ENCODE results near the gene CYBRD1. TPM values are rescaled to one million over a fixed set of nuclear protein-coding genes. Genes with fewer than 3 reads are reported as not detected.

Gene CYBRD1
- total and polyA plus RNA-seq, 2 experiments from 2014 or later: 42.4 to 66.1 TPM

GRCh38 chr2:171482877-171483276 lies 39.4 kb upstream of the CYBRD1 start:
- H3K27ac ChIP-seq: no peak overlapping the region
- peaks cover 5% of the 10 kb centered on the region for H3K4me1 ChIP-seq (ENCODE audit: insufficient read depth)
- H3K9me3 ChIP-seq (ENCODE audit: low read depth): no peaks in the 10 kb centered on the region
- no peak overlapping the region for H3K4me2 ChIP-seq
- TF ChIP-seq EZH2phosphoT487 (IDR thresholded peaks at IDR 0.05; ENCODE audit: low read depth, severe bottlenecking, unreplicated experiment): no peak
- no peak for TF ChIP-seq EZH2 (IDR thresholded peaks at IDR 0.05; ENCODE audit: borderline replicate concordance)
- no peak for TF ChIP-seq CTCF (IDR thresholded peaks at IDR 0.05; ENCODE audit: poor library complexity)
- H3K27me3 ChIP-seq: no peaks in the 10 kb centered on the region
- DNase-seq (ENCODE audit: low spot score): no peak
- 81% methylated on average over 3 of the region's 3 CpGs for WGBS (ENCODE audit: low lambda C conversion rate, missing lambda C conversion rate)
- H3K9me2 ChIP-seq (replicated peaks; ENCODE audit: insufficient read depth): no peaks in the 10 kb centered on the region
- no peaks in the 10 kb centered on the region for H3K79me2 ChIP-seq
- no peaks in the 10 kb centered on the region for H3K36me3 ChIP-seq (replicated peaks; ENCODE audit: insufficient read depth, low read depth)
- H4K20me1 ChIP-seq (ENCODE audit: insufficient read depth, poor library complexity, severe bottlenecking): no peaks in the 10 kb centered on the region
- H2AFZ ChIP-seq: no peak overlapping the region
- H3K4me3 ChIP-seq: no peak overlapping the region

- TF ChIP-seq CTCF (IDR thresholded peaks at IDR 0.05; ENCODE audit: poor library complexity) (no peak), EZH2phosphoT487 (IDR thresholded peaks at IDR 0.05; ENCODE audit: low read depth, severe bottlenecking, unreplicated experiment) (no peak), EZH2 (IDR thresholded peaks at IDR 0.05; ENCODE audit: borderline replicate concordance) (no peak)
Measured at GRCh38 chr2:171483793-171484192, 38.5 kb upstream of the CYBRD1 start.

GRCh38 chr2:171485116-171485515 lies 37.2 kb upstream of the CYBRD1 start:
- Histone ChIP-seq H3K79me2 (no peaks in the 10 kb centered on the region), H3K36me3 (replicated peaks; ENCODE audit: insufficient read depth, low read depth) (no peaks in the 10 kb centered on the region), H4K20me1 (ENCODE audit: insufficient read depth, poor library complexity, severe bottlenecking) (no peaks in the 10 kb centered on the region), H3K4me3 (no peak overlapping the region), H3K9me2 (replicated peaks; ENCODE audit: insufficient read depth) (no peaks in the 10 kb centered on the region), H3K27ac (no peak overlapping the region), H2AFZ (no peak overlapping the region), H3K27me3 (no peaks in the 10 kb centered on the region), H3K4me1 (ENCODE audit: insufficient read depth) (no peaks in the 10 kb centered on the region), H3K4me2 (no peak overlapping the region), H3K9me3 (ENCODE audit: low read depth) (no peaks in the 10 kb centered on the region)
- DNase-seq (ENCODE audit: low spot score): no peak
- WGBS (ENCODE audit: low lambda C conversion rate, missing lambda C conversion rate): 77% methylated on average over 1 of the region's 1 CpG
- TF ChIP-seq EZH2phosphoT487 (IDR thresholded peaks at IDR 0.05; ENCODE audit: low read depth, severe bottlenecking, unreplicated experiment): no peak
- TF ChIP-seq CTCF (IDR thresholded peaks at IDR 0.05; ENCODE audit: poor library complexity): no peak
- no peak for TF ChIP-seq EZH2 (IDR thresholded peaks at IDR 0.05; ENCODE audit: borderline replicate concordance)

More at GRCh38 chr2:171483793-171484192, 38.5 kb upstream of the CYBRD1 start:
- 82% methylated on average over 2 of the region's 2 CpGs for WGBS (ENCODE audit: low lambda C conversion rate, missing lambda C conversion rate)
- no peak overlapping the region for H3K4me2 ChIP-seq
- no peak overlapping the region for H2AFZ ChIP-seq
- no peaks in the 10 kb centered on the region for H3K79me2 ChIP-seq
- no peaks in the 10 kb centered on the region for H3K9me3 ChIP-seq (ENCODE audit: low read depth)
- no peaks in the 10 kb centered on the region for H3K4me1 ChIP-seq (ENCODE audit: insufficient read depth)
- H3K36me3 ChIP-seq (replicated peaks; ENCODE audit: insufficient read depth, low read depth): no peaks in the 10 kb centered on the region
- no peak for DNase-seq (ENCODE audit: low spot score)
- no peaks in the 10 kb centered on the region for H4K20me1 ChIP-seq (ENCODE audit: insufficient read depth, poor library complexity, severe bottlenecking)
- H3K27ac ChIP-seq: no peak overlapping the region
- H3K27me3 ChIP-seq: no peaks in the 10 kb centered on the region
- H3K9me2 ChIP-seq (replicated peaks; ENCODE audit: insufficient read depth): no peaks in the 10 kb centered on the region
- H3K4me3 ChIP-seq: no peak overlapping the region

GRCh38 chr2:171487201-171487600 lies 35.1 kb upstream of the CYBRD1 start:
- H2AFZ ChIP-seq: no peak overlapping the region
- H3K4me3 ChIP-seq: no peak overlapping the region
- WGBS (ENCODE audit: low lambda C conversion rate, missing lambda C conversion rate): 96% methylated on average over 6 of the region's 6 CpGs
- no peaks in the 10 kb centered on the region for H3K27me3 ChIP-seq
- no peaks in the 10 kb centered on the region for H3K36me3 ChIP-seq (replicated peaks; ENCODE audit: insufficient read depth, low read depth)
- DNase-seq (ENCODE audit: low spot score): no peak
- no peaks in the 10 kb centered on the region for H3K9me3 ChIP-seq (ENCODE audit: low read depth)
- TF ChIP-seq EZH2phosphoT487 (IDR thresholded peaks at IDR 0.05; ENCODE audit: low read depth, severe bottlenecking, unreplicated experiment) (no peak), EZH2 (IDR thresholded peaks at IDR 0.05; ENCODE audit: borderline replicate concordance) (no peak), CTCF (IDR thresholded peaks at IDR 0.05; ENCODE audit: poor library complexity) (no peak)
- H3K79me2 ChIP-seq: no peaks in the 10 kb centered on the region
- no peaks in the 10 kb centered on the region for H3K9me2 ChIP-seq (replicated peaks; ENCODE audit: insufficient read depth)
- no peaks in the 10 kb centered on the region for H4K20me1 ChIP-seq (ENCODE audit: insufficient read depth, poor library complexity, severe bottlenecking)
- H3K27ac ChIP-seq: no peak overlapping the region
- H3K4me1 ChIP-seq (ENCODE audit: insufficient read depth): no peaks in the 10 kb centered on the region
- no peak overlapping the region for H3K4me2 ChIP-seq

Data from hepatocyte (in vitro differentiated cells).